Stomach (tissue), 9 donors: ENCODE results near the gene DSEL. TPM values are rescaled to one million over a fixed set of nuclear protein-coding genes. Genes with fewer than 3 reads are reported as not detected.

Experiments
- DNase-seq, 2 donors: peaks; one replicate each; pipeline versions ENCODE4 v3.0.0 to v3.0.0-alpha.2; 2013 to 2019
- H3K27ac ChIP-seq, 5 donors: fragments of 200-600 bp in 4 of 5; sonication (generic) in 4 of 5; one replicate each; pipeline ENCODE4 v1.5.1; 2013 to 2019; ENCODE audit warnings: mild to moderate bottlenecking in 1 of 5, moderate library complexity in 1 of 5
- H3K27me3 ChIP-seq, 3 donors: fragments of 200-600 bp; sonication (generic); one replicate each; pipeline ENCODE4 v1.5.1; 2017 to 2019; ENCODE audit warnings: mixed run types in 1 of 3
- H3K36me3 ChIP-seq, 4 donors: fragments of 200-600 bp; sonication (generic); 1 replicate in 3 of 4; 2 replicates in 1 of 4; pipeline ENCODE4 v1.5.1; 2016 to 2019
- H3K4me1 ChIP-seq, 4 donors: fragments of 200-600 bp; sonication (generic); one replicate each; pipeline ENCODE4 v1.5.1; 2016 to 2019
- H3K4me3 ChIP-seq, 4 donors: fragments of 200-600 bp; sonication (generic) in 3 of 4; one replicate each; pipeline ENCODE4 v1.5.1; 2016 to 2019; ENCODE audit warnings: mild to moderate bottlenecking in 1 of 4
- H3K9me3 ChIP-seq, 4 donors: fragments of 200-600 bp; sonication (generic); one replicate each; pipeline ENCODE4 v1.5.1; 2016 to 2019
- CTCF ChIP-seq, 7 experiments: fragments of 450-650 bp in 4 of 7; fragments of 200-600 bp in 3 of 7; sonication (generic) in 3 of 7; IDR thresholded peaks; one replicate each; pipeline ENCODE4 v1.5.1; 2016 to 2019; ENCODE audit warnings: antibody characterized with exemption in 7 of 7, control low read depth in 2 of 7, mild to moderate bottlenecking in 1 of 7
- EP300 ChIP-seq: sonication (generic); formaldehyde crosslinking; IDR thresholded peaks from one replicate; pipeline ENCODE4 v1.6.1; 2017; ENCODE audit warnings: antibody characterized with exemption
- POLR2A ChIP-seq, 4 donors: fragments of 450-650 bp; IDR thresholded peaks; one replicate each; pipeline ENCODE4 v1.6.1; 2016; ENCODE audit warnings: antibody characterized with exemption in 4 of 4, control low read depth in 2 of 4, mild to moderate bottlenecking in 1 of 4, moderate library complexity in 1 of 4
- POLR2AphosphoS5 ChIP-seq, 3 donors: sonication (generic); formaldehyde crosslinking; IDR thresholded peaks; one replicate each; pipeline ENCODE4 v1.6.1; 2016; ENCODE audit warnings: antibody characterized with exemption in 3 of 3
- WGBS, 5 donors: extraction: QIAGEN DNeasy Blood & Tissue Kit in 3 of 5; methylation state at CpG; one replicate each; pipeline versions ENCODE4 v1.1.5 to v1.1.7; 2013 to 2018; 5-methylcytosine and 5-hydroxymethylcytosine counted together
- intact Hi-C: fragments of 100-400 bp; cut with DNase I; formaldehyde crosslinking; loops from one replicate; pipeline ENCODE4 v1.15.1; 2023; ENCODE audit warnings: low total_unique reads
- polyA plus RNA-seq, 3 donors: library from polyadenylated mRNA; stranded (reverse); fragments of 200-250 nt; gene quantifications; one replicate each; pipeline ENCODE4 v1.2.3, GENCODE V29; 2013
- total RNA-seq, 5 donors: library from RNA; depleted of rRNA; stranded (reverse); fragments of >200 nt; gene quantifications; one replicate each; pipeline versions ENCODE4 v1.1.0 to v1.2.3, GENCODE V29; 2014 to 2016
- donor health status: healthy with polysubstance abuse.
- donor health status: Bipolar disorder and iron deficiency.
- donor health status: healthy.

The DSEL gene
- total and polyA plus RNA-seq, 8 donors, result 0.78 to 23.9 (median 4.6) TPM

GRCh38 chr18:67520351-67520921 is 3.9 kb upstream of the DSEL start:
- TF ChIP-seq POLR2AphosphoS5 (IDR thresholded peaks at IDR 0.05) (peak; percentile 31 to 41 (median 33)), POLR2A (IDR thresholded peaks at IDR 0.05) (no peak)
- H3K27ac ChIP-seq, result peak overlapping the region in 3 of 5 donors; percentile 34 to 53 (median 36)
- intact Hi-C loops, result no loop called here
- H3K4me1 ChIP-seq, result peaks cover 6 to 39% (median 23%) of the 10 kb centered on the region in 4 donors
- 61 to 80% (median 74%) methylated on average over 2 of the region's 2 CpGs for WGBS, 5 donors
- H3K9me3 ChIP-seq, result no peaks in the 10 kb centered on the region
- no peaks in the 10 kb centered on the region for H3K36me3 ChIP-seq
- no peak overlapping the region for H3K4me3 ChIP-seq
- no peaks in the 10 kb centered on the region for H3K27me3 ChIP-seq
- peak in 1 of 2 donors; percentile 23 for DNase-seq

GRCh38 chr18:67519592-67519991 is 3.1 kb upstream of the DSEL start:
- Histone ChIP-seq H3K27me3 (no peaks in the 10 kb centered on the region), H3K36me3 (no peaks in the 10 kb centered on the region), H3K4me3 (no peak overlapping the region), H3K9me3 (no peaks in the 10 kb centered on the region), H3K27ac (peak overlapping the region in 2 of 5 donors; percentile 7 to 36), H3K4me1 (peaks cover 6 to 39% (median 15%) of the 10 kb centered on the region in 4 donors)
- peak in 1 of 2 donors; percentile 20 for DNase-seq
- 81 to 89% (median 83%) methylated on average over 2 of the region's 2 CpGs for WGBS, 5 donors
- TF ChIP-seq POLR2A (IDR thresholded peaks at IDR 0.05), result no peak
- TF ChIP-seq EP300, result no peak
- no peak for TF ChIP-seq CTCF (IDR thresholded peaks at IDR 0.05)
- TF ChIP-seq POLR2AphosphoS5 (IDR thresholded peaks at IDR 0.05), result no peak
- intact Hi-C loops, result no loop called here

GRCh38 chr18:67518566-67518965 is 2.0 kb upstream of the DSEL start:
- WGBS, 5 donors, result 87 to 95% (median 91%) methylated on average over 5 of the region's 5 CpGs
- no peak for DNase-seq
- H3K36me3 ChIP-seq, result no peaks in the 10 kb centered on the region
- no peak overlapping the region for H3K4me3 ChIP-seq
- TF ChIP-seq EP300 (no peak), POLR2A (IDR thresholded peaks at IDR 0.05) (no peak), POLR2AphosphoS5 (IDR thresholded peaks at IDR 0.05) (no peak), CTCF (IDR thresholded peaks at IDR 0.05) (no peak)
- peaks cover 6 to 39% (median 14%) of the 10 kb centered on the region in 4 donors for H3K4me1 ChIP-seq
- H3K9me3 ChIP-seq, result no peaks in the 10 kb centered on the region
- no peaks in the 10 kb centered on the region for H3K27me3 ChIP-seq
- intact Hi-C loops, result no loop called here
- H3K27ac ChIP-seq, result peak overlapping the region in 2 of 5 donors; percentile 89 to 93

GRCh38 chr18:67517444-67517765 is 885 bp upstream of the DSEL start:
- TF ChIP-seq POLR2A (IDR thresholded peaks at IDR 0.05) (no peak), CTCF (IDR thresholded peaks at IDR 0.05) (no peak)
- H3K36me3 ChIP-seq, result no peaks in the 10 kb centered on the region
- intact Hi-C loops, result no loop called here
- no peaks in the 10 kb centered on the region for H3K27me3 ChIP-seq
- H3K9me3 ChIP-seq, result no peaks in the 10 kb centered on the region
- 10 to 17% (median 11%) methylated on average over 4 of the region's 4 CpGs for WGBS, 5 donors
- peak overlapping the region; percentile 80 to 90 (median 84) for H3K4me3 ChIP-seq
- H3K27ac ChIP-seq, result peak overlapping the region in 4 of 5 donors; percentile 89 to 93 (median 89)
- peaks cover 6 to 39% (median 14%) of the 10 kb centered on the region in 4 donors for H3K4me1 ChIP-seq
- DNase-seq, result peak in 1 of 2 donors; percentile 65

- 0 to 3% (median 1%) methylated on average over 16 to 53 of the region's 53 CpGs for WGBS, 5 donors
Observed at GRCh38 chr18:67515942-67516538, 480 bp downstream of the DSEL start.

More at GRCh38 chr18:67515942-67516538, 480 bp downstream of the DSEL start:
- Histone ChIP-seq H3K27me3 (no peaks in the 10 kb centered on the region), H3K9me3 (no peaks in the 10 kb centered on the region), H3K36me3 (no peaks in the 10 kb centered on the region), H3K4me3 (peak overlapping the region; percentile 80 to 90 (median 84)), H3K27ac (peak overlapping the region; percentile 89 to 93 (median 89)), H3K4me1 (peaks cover 6 to 38% (median 15%) of the 10 kb centered on the region in 4 donors)
- TF ChIP-seq CTCF (IDR thresholded peaks at IDR 0.05), result peak in 5 of 7 experiments; percentile 45 to 67 (median 57)
- no peak for TF ChIP-seq EP300
- peak; percentile 27 to 39 (median 32) for TF ChIP-seq POLR2AphosphoS5 (IDR thresholded peaks at IDR 0.05)
- no peak for TF ChIP-seq POLR2A (IDR thresholded peaks at IDR 0.05)
- intact Hi-C loops, result no loop called here
- peak; percentile 90 to 95 for DNase-seq
